VCaP (cell line): ENCODE measurements around the gene NIN.

ENCODE experiments used
- H3K27ac ChIP-seq: fragments of 450-650 bp; 2 replicates; pipeline ENCODE4 v1.5.1; 2017
- TF ChIP-seq, protein P1 (sequence below): fragments of 450-650 bp; conservative IDR thresholded peaks from 2 replicates; pipeline ENCODE4 v1.5.1; 2017; ENCODE audit warnings: mild to moderate bottlenecking, moderate library complexity

Gene NIN

DNA sequence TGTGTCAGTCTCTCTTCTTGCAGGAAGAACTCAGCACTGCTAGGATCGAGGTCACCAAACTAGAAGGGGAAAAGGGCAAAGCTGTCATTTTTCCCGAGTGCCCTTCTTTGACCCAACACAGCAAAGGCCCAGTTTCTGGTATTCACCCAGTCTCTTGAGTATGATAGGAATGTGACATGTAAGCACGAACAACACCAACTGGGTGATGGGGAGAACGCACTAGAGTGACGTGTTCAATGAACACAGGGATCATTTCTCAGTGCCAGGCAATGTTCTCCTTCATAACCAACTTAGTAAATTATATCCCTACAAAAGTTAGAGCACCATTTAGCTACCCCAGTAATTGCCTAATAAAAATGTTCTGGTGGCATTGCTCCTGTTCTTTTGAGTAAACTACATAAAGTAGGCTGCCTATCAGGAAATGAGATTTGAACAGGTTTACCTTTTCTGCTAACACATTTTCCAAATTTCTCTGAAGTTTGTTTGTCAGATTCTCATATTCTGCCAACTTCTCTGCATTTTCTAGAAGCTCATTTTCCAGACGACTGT lies 64.5 kb downstream of the NIN start:
- H3K27ac ChIP-seq = peak overlapping the region; percentile 99
- TF ChIP-seq, protein P1, sequence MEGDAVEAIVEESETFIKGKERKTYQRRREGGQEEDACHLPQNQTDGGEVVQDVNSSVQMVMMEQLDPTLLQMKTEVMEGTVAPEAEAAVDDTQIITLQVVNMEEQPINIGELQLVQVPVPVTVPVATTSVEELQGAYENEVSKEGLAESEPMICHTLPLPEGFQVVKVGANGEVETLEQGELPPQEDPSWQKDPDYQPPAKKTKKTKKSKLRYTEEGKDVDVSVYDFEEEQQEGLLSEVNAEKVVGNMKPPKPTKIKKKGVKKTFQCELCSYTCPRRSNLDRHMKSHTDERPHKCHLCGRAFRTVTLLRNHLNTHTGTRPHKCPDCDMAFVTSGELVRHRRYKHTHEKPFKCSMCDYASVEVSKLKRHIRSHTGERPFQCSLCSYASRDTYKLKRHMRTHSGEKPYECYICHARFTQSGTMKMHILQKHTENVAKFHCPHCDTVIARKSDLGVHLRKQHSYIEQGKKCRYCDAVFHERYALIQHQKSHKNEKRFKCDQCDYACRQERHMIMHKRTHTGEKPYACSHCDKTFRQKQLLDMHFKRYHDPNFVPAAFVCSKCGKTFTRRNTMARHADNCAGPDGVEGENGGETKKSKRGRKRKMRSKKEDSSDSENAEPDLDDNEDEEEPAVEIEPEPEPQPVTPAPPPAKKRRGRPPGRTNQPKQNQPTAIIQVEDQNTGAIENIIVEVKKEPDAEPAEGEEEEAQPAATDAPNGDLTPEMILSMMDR = no peak

DNA sequence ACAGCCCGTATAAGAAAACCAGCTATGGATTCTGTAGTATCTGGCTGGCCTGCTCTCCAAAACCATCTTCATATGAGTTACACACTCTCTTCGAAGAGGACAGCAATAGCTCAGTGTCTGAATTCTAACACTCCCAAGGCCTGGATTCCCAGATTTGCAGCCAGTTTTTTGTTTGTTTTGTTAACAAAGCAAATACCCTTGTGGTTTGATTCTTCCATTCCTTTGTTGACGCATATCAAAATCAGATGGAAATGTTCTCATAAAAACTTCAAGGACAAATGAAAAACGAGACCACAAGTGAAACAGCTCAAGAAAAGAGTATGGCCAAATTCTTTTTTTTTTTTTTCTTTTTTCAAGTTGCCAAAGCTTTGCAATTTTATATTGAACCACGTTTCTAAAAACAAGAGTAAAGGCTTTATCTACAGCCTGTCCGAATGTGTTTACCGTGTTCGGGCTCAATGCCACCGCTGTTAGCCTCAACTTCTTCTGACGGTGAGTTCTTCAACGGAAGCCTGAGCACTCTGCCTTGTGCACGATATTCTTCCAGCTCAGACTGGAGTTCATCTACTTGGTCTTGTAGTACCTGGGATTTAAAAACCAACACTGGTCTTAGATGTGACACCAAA lies 67.5 kb downstream of the NIN start:
- TF ChIP-seq, protein P1 = no peak
- H3K27ac ChIP-seq = peak overlapping the region; percentile 99

DNA sequence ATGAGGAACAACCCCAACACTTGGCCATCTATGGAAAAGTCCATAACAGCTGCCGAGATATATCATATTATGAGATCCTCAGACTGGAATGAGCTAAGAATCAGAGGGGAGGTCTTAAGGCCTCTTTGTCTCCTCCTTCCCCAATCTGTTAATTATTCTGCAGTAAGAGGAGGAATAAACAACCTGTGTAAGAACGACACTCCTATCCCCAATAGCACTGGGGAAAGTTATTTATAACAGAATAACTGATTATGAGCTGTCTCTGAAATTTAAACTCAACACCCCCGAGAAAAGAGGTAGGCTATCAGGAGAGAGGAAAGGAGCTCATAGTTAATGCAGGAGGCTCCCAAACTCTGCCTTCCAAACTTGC lies 68.0 kb downstream of the NIN start:
- TF ChIP-seq, protein P1 = no peak
- peak overlapping the region; percentile 99 for H3K27ac ChIP-seq

DNA sequence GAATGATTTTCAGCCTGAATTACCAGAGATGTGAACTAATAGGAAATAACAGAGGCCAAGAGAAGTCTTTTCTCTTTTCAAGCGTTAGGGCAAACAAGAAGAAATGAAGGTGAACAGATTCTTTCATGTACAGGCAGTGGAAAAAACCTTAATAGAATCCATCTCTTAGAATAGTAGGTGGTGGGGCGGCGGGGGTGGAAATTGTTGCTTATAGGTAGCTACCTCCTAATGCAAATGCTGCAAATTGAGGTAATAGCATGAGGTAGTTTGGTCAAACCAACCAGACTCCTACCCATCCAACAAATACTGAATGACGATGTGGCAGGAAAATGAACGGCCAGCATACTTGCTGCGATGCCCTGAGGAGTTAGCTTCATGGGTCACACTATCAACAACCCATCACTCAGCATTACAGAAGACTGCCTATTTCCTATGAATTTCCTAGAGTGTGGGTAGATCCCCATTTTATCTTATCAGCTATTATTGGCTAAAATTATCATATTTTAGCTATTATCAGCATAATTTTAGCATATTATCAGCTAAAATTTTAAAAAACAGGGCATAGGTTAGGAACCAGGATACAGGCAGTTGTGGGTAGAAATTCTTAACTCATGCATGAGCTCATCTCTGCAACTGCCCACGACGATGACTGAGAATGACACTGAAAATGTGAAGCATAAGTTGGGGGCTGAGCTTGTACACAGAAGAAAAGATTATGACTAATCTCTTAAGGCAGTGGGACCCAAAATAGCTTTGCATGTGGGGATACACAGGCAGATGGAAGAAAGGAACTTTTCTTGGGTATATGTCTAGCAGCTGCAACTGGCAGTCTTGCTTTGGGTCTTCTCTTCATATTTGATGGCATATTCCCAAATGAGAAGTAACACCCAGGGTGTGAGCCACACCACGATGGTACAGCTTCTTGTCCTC lies 68.7 kb downstream of the NIN start:
- H3K27ac ChIP-seq = peak overlapping the region; percentile 99
- TF ChIP-seq, protein P1 = no peak

DNA sequence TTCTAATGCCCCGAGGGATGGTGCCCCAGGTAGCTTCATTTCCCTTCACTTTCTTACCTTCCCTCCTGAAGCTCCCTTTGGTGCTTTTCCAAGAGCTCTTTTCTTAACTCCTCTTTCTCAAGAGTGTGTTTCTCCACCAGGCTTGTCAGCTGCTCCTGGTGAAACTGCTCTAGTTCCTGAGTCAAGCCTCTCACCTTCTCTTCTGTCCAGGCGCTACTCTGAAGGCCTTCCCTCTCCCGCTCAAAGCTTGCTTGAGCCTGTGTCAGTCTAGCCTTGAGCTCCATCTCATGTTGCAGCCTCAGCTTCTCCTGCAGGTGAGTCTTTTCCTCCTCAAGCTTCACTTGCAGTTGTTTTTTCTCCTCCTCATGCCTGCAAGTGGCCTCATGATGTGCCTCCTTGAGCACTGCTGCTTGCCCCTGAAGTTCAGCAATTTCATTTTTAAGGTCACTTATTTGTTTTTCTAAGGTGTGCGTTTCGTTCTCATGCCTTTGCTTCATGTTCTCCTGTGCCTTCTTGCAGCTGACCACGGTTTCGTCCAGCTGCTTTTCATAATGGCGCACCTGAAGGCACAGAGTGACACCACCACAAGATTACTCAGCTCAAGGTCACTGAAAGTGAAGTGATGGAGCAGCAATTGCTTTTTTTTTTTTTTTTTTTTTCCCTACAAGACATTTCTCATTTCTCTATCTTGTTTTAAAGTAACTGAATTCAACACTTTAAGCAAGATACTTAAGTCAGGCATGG lies 71.0 kb downstream of the NIN start:
- TF ChIP-seq, protein P1 = no peak
- H3K27ac ChIP-seq = peak overlapping the region; percentile 99; the same call in 1 of the 2 replicates

DNA sequence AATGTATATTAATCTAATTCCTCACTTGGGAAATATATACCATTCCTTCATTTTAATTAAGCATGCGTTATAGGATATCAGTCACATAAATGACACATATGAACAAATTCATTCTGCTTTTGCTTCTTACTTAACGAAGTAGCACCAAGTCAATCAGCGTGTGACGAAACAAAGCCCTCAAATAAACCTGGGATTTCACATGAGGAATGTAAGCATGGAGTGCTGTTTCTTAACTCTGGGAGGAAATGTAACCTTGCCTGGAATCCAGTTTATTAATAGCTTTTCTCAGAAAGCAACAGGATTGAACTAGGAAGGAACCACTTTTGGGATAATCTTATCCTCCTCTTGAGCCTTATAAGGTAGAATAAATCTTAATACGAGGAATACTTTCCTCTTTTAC lies 72.0 kb downstream of the NIN start:
- TF ChIP-seq, protein P1 = no peak

DNA sequence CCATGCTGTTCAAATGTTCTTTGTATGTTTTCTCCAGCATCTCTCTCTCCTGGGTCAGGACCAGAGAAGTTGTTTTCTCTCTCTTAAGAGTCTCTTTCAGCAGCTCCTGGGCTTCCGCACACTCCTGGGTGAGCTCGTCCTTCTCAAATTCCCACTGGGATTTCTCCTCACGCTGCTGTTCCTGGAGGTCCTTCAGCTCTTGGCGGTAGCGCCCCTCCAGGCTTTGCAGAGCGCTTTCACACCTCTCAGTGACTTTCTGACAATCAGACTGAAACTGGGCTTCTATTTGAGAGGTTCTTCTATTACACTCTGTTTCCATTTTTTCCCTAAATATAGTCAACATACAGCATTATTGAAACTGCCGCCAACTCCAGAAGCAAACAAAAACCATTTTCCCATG lies 72.7 kb downstream of the NIN start:
- TF ChIP-seq, protein P1 = no peak
- H3K27ac ChIP-seq = no peak overlapping the region

More for the DNA sequence above, 72.0 kb downstream of the NIN start:
- H3K27ac ChIP-seq = no peak overlapping the region
